CD4-positive, alpha-beta T cell treated with Interleukin-17A for 1 hour (primary cell): Measurements from ENCODE around the gene KCNT2.
"Not testable (repeated sequence)": the region's sequence is repeated elsewhere in the genome, so short reads cannot be mapped to it uniquely, and the experiment has no call there.

Source experiments
- DNase-seq: peaks from one replicate; pipeline ENCODE4 v3.0.0-alpha.2; 2020

The KCNT2 gene

DNA sequence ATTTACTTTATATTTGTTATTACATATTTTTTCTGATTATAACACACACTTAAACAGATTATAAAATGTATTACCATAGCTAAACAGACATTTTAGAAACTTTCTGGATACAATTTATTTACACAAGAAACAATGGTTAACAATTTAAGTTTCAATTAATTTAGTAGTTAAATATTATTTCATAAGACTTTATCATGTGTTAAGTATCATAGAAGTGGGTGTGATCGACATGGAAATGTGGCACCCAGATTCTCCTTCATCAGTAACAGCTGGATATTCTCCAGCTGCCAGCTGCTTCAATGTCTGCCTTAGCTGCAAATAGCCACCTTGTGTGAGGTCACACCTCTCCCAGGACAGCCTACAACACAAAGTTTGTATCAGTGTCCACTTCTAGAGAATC is 97.8 kb downstream of the KCNT2 start:
- DNase-seq = no peak

GRCh38 chr1:196504224-196504623 is 104.0 kb downstream of the KCNT2 start:
- not testable (repeated sequence) for DNase-seq

GRCh38 chr1:196502437-196502836 is 105.8 kb downstream of the KCNT2 start:
- DNase-seq = no peak

DNA sequence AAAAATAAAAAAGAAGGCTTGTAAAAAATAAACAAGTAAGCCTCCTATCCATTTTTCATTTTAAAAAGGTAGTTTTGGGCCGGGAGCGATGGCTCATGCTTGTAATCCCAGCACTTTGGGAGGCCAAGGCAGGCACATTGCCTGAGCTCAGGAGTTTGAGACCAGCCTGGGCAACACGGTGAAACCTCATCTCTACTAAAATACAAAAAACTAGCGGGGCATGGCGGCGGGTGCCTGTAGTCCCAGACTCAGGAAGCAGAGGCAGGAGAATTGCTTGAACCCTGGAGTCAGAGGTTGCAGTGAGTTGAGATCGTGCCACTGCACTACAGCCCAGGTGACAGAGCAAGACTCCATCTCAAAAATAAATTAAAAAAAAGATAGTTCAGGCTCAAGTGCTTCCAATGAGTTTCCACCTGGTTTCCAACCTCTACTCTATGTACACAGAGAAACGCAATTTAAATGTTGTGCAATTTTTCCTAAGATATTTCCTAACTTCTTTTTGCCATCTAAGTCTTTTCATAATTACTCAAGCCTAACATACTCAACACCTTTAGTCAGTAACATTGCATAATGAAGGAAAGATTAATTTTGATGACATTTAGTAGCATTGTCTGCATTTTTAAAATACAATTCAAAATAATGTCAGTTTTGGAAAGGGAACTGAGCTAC is 106.3 kb downstream of the KCNT2 start:
- DNase-seq = no peak

DNA sequence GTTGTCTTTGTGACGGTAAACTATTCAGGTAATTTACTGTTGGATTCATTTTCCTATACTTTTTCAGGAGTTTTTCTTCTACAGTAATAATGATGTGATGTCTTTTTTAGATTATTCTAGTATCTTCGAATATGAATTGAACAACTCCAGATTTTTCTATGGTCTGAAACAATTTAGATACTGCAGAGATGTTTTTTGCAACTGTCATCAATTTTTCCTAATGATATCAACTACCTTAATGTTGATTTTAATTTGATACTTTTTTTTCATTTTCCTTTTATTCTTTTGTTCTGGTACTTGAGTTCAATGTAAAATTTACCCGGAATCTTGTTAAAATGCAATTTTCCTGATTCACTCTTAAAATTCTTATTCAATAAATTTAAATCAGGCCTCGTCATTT is 110.4 kb downstream of the KCNT2 start:
- no peak for DNase-seq

DNA sequence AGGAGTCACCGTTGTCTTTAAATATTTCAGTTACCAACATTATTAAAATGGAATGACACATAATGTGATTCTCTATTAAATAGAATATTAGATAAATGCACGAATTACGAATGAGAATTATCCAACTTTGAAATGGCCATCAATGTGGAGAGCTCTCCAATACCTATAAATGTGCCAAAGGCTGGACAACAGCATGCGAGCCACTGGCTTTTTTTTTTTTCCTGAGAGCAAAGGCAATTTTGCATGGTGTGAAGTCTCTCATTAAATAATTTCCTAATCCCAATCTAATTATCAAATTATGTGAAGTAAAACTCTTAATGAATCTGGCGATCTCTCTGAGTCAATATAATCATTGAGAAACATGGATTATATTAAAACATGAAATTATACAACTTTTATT is 113.5 kb downstream of the KCNT2 start:
- no peak for DNase-seq

DNA sequence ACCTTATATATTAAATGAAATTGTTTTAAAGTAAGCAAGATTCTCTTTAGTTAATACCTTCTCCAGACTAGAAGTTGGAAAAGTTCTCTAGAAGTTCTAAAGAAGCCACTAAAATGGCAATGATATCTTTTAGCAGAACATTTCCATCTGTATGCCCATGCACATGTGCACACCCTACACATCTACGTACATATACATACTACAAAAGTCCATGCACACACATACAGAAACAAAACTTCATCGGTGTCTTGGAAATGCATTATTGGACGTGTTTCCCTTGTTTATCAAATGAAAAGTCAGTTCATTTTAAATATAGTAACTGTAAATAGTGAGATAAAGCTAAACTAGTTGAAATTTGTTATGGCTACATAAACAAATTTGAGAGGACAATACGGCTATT is 114.4 kb downstream of the KCNT2 start:
- no peak for DNase-seq

DNA sequence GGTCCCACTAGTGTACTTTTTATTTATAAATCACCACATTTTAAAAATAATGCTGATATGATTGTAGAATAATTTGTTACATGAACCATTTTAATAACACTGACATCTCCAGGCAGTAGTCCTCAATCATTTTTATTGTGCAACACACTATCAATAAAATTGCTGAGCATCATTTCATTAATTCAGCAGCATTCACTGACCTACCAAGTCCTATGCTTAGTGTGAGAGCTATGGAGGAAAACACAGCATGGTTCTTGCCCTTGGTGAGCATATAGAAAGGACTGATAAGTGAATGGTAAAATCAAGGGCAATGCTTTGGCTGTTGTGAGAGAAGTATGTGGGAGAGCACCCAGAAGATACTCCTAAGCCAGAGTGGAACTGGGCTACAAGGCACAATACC is 119.7 kb downstream of the KCNT2 start:
- DNase-seq = no peak

- DNase-seq = no peak
Measured at GRCh38 chr1:196486346-196486745, 121.9 kb downstream of the KCNT2 start.

DNA sequence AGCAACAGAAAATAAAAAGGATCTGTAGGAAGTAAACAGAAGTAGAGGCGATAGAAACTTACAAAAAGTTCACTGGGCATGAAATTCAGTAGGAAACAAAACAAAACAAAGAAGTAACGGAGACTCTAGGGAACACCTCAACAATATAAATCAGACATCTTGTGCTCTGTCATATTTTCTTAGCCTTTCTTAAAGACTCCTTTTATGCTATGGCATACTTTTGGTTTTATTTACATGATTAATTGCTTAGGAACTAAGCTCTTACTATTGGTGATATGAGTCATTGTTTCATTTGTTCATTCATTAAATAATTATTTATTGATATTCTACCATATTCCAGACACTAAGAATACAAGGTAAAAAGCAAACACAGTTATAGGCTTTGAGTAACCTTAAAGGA is 126.6 kb downstream of the KCNT2 start:
- no peak for DNase-seq

DNA sequence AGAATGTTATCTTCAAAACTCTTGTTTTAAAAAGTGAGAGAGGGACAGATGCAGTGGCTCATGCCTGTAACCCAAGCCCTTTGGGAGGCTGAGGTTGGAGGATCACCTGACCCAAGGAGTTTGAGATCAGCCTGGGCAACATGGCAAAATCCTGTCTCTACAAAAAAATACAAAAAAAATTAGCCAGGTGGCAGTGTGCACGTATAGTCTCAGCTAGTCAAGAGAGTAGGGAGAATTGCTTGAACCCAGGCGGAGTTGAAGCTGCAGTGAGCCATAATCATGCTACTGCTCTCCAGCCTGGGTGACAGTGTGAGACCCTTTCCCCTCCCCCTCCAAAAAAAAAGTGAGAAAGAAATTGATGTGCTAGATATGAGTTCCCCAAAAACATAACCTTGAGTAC is 131.0 kb downstream of the KCNT2 start:
- DNase-seq = no peak

- DNase-seq = no peak
Measured at GRCh38 chr1:196467230-196467925, 140.9 kb downstream of the KCNT2 start.

DNA sequence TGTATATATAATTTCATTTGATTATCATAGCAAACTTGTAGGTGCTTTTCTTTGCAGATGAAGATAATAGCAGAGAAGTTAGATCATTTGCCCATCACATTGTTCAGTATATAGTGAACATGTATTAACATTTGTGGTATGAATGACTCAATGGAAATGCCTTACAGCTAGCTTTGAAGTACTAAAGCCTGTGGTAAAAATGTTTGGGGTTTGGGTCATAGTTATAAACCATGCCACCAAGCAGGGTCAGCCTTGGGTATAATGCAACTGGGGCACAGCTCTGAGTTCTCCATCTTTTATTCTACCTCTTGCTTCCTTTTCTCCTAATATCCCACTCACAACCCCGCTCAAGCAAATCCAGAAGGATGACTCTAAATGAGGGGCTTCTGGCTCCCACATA is 141.6 kb downstream of the KCNT2 start:
- DNase-seq = no peak

DNA sequence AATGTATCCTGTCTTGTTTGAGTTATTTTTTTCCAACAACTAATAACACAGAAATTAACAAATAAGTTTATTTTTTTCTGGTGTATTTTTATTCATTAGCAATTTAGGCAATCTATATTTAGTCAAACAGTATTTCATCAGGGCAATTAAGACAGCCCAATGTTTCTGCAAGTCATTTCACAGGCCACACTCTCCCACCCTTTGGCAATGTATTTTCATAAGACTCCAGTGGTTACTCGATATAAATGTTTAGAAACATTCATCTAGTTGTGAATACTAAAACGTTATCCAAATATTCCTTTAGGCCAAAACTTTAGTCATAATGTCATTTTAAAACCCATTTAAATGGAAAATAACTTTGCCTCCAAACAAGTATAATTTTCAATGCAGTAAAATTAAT is 142.1 kb downstream of the KCNT2 start:
- DNase-seq = no peak

DNA sequence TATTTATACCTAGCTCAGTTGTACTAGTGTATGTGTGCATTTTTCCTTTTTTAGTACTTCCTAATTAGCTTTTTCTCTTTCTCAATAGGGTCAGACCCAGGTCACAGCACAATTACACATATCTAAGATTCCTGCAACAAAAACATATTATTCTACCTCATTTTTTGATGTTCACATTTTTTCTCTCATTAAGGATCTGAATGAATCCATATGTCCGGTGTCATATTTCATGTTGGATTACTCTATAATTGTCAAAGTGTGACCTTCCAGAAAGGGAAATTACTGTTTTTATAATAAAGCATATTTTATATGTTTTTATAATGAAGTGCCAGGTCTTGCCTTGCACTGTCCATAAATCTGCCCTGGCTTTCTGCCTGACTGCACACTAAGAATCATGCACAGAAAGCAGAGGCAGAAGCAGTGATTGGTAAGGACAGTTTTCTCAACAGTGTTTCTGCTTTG is 143.7 kb downstream of the KCNT2 start:
- no peak for DNase-seq

DNA sequence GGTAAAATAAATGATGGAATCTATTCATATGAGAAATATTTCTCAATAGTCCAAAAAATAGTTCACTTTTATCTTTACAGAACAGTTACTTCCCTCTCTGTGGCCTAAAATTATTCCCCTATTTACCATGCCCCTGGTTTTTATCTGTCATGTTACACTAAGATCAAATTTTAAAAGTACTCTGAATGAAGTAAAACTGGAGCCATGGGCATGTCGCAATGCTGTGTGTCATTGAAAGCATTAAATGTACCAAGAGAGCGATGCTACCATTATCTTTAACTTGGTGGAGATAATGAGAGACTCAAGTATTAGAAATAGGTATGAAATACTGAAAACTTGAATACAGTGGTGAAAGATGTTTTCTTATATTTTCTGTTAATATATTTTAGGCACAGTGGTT is 146.2 kb downstream of the KCNT2 start:
- DNase-seq = no peak

DNA sequence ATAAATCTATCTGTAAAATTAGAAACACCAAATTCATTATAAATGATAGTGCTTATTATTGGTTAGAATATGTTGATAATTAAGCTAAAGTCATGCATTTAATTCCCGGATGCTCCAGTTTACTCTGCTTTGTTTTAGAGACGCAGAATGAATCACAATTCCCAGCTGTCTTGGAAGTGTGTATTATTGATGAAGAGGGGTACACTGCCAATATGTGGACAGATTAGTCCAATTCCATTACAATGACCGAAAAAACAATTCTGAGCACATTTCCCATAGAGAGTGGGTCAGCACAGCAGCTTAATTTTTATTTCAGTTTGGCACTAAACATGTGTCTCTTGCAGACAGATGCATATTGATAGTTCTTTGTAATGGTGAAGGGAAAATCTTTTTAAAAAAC is 146.7 kb downstream of the KCNT2 start:
- DNase-seq = no peak

DNA sequence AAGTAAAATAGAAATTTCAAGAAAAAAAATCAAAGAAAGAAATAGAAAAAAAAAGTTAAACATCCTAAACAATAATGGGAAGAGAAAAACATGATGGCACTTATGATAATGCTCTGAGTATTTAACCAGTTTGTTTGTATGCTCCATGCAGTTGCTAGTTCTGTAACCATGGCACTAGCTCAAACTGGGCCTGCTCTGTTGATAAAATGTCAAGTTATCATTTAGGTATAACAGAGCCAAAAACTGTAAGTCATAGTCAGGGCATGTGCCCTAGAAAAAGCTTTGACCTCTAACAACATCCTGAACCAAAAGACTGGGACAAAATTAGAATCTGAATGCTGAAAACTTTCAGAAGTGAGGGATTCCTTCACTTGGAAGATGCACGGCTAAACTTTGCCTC is 148.9 kb downstream of the KCNT2 start:
- DNase-seq = no peak

DNA sequence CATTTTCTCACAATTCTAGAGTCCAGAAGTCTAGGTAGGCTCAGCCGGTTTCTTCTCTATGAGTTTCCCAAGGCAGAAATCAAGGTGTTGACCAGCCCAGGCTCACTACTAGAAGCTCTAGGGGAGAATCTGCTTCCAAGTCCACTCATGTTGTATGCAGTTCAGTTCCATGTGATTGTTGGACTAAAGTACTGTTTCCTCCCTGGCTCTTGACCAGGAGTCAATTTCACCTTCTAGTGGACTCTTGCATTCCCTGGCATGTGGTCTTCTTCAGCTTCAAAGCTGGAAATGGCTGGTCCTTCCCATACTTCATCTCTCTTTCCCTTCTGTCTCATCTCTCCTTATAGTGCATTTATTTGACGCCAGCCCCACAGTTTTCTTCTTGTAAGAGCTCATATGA is 153.4 kb downstream of the KCNT2 start:
- DNase-seq = no peak

DNA sequence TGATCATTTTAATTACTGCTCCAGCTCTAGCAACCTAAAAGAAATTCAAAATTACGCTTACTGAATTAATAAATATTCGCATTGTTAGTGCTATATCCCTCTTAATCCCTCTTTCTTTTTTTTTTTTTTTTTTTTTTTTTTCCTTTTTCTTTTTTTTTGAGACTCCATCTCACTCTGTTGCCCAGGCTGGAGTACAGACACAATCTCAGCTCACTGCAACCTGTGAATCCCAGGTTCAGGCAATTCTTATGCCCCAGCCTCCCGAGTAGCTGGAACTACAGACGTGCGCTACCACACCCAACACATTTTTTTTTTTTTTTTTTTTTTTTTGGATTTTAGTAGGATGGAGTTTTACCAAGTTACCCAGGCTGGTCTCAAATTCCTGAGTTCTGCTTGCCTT is 157.1 kb downstream of the KCNT2 start:
- no peak for DNase-seq

GRCh38 chr1:196450143-196451095 is 157.8 kb downstream of the KCNT2 start:
- DNase-seq = no peak

DNA sequence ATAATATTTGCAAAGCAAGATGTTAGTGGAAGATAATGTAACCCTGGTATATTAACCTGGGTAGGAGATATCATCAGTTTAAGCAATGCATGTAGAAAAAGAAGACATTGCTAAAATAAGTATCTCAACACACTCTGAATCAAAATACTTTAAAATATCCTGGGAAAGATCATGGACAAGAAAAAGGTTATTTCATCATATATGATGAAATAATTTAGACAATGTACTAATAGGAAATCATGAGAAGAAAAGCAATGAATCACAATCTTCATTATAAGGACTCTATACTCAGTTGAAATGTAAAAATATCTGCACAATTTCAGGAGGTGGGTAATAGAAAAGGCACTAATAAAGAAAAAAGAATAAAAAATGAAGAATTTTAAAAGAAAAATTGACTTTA is 158.8 kb downstream of the KCNT2 start:
- no peak for DNase-seq

GRCh38 chr1:196445775-196446174 is 162.5 kb downstream of the KCNT2 start:
- DNase-seq = no peak

GRCh38 chr1:196444634-196445033 is 163.6 kb downstream of the KCNT2 start:
- DNase-seq = no peak
